ENCODE results near the gene FAM193A.

The FAM193A gene, protein sequence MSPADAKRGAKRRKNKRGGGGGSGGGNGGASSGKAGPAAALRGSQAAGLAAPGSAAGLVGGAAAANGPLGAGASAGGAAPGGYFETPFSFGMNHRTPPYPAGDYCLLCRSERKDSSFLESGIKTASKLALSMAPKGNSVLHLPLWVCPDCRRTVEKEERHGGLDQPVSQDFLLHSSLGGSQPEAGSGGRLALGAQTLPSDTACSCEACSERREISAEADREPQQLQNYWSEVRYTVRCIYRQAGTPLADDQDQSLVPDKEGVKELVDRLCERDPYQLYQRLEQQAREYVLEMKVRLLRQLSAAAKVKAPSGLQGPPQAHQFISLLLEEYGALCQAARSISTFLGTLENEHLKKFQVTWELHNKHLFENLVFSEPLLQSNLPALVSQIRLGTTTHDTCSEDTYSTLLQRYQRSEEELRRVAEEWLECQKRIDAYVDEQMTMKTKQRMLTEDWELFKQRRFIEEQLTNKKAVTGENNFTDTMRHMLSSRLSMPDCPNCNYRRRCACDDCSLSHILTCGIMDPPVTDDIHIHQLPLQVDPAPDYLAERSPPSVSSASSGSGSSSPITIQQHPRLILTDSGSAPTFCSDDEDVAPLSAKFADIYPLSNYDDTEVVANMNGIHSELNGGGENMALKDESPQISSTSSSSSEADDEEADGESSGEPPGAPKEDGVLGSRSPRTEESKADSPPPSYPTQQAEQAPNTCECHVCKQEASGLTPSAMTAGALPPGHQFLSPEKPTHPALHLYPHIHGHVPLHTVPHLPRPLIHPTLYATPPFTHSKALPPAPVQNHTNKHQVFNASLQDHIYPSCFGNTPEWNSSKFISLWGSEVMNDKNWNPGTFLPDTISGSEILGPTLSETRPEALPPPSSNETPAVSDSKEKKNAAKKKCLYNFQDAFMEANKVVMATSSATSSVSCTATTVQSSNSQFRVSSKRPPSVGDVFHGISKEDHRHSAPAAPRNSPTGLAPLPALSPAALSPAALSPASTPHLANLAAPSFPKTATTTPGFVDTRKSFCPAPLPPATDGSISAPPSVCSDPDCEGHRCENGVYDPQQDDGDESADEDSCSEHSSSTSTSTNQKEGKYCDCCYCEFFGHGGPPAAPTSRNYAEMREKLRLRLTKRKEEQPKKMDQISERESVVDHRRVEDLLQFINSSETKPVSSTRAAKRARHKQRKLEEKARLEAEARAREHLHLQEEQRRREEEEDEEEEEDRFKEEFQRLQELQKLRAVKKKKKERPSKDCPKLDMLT (N-terminal part only)

GRCh38 chr4:2536193-2537010 is at the start of gene FAM193A:
Gene FAM193A, plus strand, starts transcription at chr4:2536647. Its CDS starts 269 bp downstream, at chr4:2536916.
- Histone ChIP-seq H3K4me3 (ENCODE audit: low read depth in 1 of 2, low read length in 1 of 2) (peak within 1 kb of the TSS; percentile 86 to 88), H3K36me3 (no peaks in the 10 kb centered on the region), H3K4me1 (ENCODE audit: control insufficient read depth in 1 of 2, insufficient read depth in 1 of 2, low read depth in 1 of 2, low read length in 1 of 2) (peaks cover 22 to 28% of the 10 kb centered on the region in 2 experiments), H3K27ac (peak within 1 kb of the TSS; percentile 91), H3K27me3 (no peaks in the 10 kb centered on the region), H3K9me3 (no peaks in the 10 kb centered on the region)
- TF ChIP-seq, protein P1, sequence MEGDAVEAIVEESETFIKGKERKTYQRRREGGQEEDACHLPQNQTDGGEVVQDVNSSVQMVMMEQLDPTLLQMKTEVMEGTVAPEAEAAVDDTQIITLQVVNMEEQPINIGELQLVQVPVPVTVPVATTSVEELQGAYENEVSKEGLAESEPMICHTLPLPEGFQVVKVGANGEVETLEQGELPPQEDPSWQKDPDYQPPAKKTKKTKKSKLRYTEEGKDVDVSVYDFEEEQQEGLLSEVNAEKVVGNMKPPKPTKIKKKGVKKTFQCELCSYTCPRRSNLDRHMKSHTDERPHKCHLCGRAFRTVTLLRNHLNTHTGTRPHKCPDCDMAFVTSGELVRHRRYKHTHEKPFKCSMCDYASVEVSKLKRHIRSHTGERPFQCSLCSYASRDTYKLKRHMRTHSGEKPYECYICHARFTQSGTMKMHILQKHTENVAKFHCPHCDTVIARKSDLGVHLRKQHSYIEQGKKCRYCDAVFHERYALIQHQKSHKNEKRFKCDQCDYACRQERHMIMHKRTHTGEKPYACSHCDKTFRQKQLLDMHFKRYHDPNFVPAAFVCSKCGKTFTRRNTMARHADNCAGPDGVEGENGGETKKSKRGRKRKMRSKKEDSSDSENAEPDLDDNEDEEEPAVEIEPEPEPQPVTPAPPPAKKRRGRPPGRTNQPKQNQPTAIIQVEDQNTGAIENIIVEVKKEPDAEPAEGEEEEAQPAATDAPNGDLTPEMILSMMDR (IDR thresholded peaks at IDR 0.05): peak; percentile 70

GRCh38 chr4:2486981-2487380 is 49.5 kb upstream of the FAM193A start:
- Histone ChIP-seq H3K36me3 (peaks cover 27% of the 10 kb centered on the region), H3K4me1 (ENCODE audit: control insufficient read depth in 1 of 2, insufficient read depth in 1 of 2, low read depth in 1 of 2, low read length in 1 of 2) (peaks cover 42 to 46% of the 10 kb centered on the region in 2 experiments), H3K9me3 (no peaks in the 10 kb centered on the region), H3K27me3 (no peaks in the 10 kb centered on the region), H3K4me3 (ENCODE audit: low read depth in 1 of 2, low read length in 1 of 2) (no peak overlapping the region), H3K27ac (peak overlapping the region; percentile 86)
- TF ChIP-seq, protein P1 (IDR thresholded peaks at IDR 0.05): no peak

DNA sequence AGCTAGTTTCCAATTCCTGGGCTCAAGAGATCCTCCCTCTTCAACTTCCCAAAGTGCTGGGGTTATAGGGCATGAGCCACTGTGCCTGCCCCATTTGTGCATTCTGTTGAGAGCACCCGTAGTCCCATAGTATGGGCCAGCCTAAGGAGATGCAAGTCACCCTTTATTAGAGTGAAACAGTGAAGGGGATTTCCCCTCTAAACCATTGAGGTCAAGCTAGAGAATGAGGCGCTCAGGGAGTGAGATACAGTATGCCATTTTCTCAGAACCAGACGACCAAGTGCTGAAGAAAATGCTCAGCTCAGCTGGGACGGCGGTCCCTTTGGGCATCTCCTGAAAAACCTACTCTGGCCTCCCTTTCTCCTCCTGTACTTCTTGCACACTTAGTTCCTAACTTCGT is 48.8 kb upstream of the FAM193A start:
- TF ChIP-seq, protein P1 (IDR thresholded peaks at IDR 0.05): no peak
- H3K27ac ChIP-seq: peak overlapping the region; percentile 86
- no peaks in the 10 kb centered on the region for H3K27me3 ChIP-seq
- H3K9me3 ChIP-seq: no peaks in the 10 kb centered on the region
- H3K4me1 ChIP-seq (ENCODE audit: control insufficient read depth in 1 of 2, insufficient read depth in 1 of 2, low read depth in 1 of 2, low read length in 1 of 2): peaks cover 36 to 39% of the 10 kb centered on the region in 2 experiments
- H3K4me3 ChIP-seq (ENCODE audit: low read depth in 1 of 2, low read length in 1 of 2): no peak overlapping the region
- H3K36me3 ChIP-seq: peaks cover 34% of the 10 kb centered on the region

DNA sequence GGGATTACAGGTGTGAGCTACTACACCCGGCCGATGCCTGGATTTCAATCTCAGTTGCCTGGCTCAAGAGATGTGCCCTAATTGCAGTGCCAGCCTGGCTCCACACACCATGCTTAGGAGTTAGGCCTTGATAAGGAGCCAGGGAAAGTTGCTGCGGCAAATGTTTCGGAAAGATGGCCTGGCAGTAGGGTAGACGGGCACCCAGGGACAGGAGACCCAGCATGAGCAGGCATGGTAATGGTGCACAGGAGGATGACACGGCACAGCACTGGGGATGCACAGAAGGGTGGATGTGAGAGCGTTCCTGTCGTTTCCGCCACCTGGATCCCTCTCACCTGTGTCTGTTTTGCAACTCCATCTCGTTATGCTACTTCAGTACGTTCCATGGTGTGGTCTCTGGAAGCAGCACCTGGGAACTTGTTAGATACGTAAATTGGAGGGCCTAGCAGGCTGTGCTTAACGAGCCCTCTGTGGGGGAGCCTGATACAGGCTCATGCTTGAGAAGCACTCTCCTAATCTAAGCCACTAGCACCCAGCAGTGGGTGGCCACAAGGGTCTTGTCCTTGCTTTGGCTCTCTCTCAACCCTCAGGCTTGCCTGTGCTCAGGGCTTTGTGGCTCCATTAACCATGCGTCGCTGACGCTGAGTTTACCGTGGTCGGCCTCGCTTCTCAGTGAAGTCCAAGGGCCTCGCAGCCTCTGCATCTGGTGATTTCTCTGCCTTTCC is 47.2 kb upstream of the FAM193A start:
- Histone ChIP-seq H3K9me3 (no peaks in the 10 kb centered on the region), H3K36me3 (peaks cover 38% of the 10 kb centered on the region), H3K4me3 (ENCODE audit: low read depth in 1 of 2, low read length in 1 of 2) (no peak overlapping the region), H3K27ac (no peak overlapping the region), H3K27me3 (no peaks in the 10 kb centered on the region), H3K4me1 (ENCODE audit: control insufficient read depth in 1 of 2, insufficient read depth in 1 of 2, low read depth in 1 of 2, low read length in 1 of 2) (peaks cover 28 to 30% of the 10 kb centered on the region in 2 experiments)
- TF ChIP-seq, protein P1 (IDR thresholded peaks at IDR 0.05): no peak

All from neutrophil (primary cell).